ENCODE data around the gene SEMA3A.
"Not testable (repeated sequence)": the region's sequence is repeated elsewhere in the genome, so short reads cannot be mapped to it uniquely, and the experiment has no call there.

The SEMA3A gene

DNA sequence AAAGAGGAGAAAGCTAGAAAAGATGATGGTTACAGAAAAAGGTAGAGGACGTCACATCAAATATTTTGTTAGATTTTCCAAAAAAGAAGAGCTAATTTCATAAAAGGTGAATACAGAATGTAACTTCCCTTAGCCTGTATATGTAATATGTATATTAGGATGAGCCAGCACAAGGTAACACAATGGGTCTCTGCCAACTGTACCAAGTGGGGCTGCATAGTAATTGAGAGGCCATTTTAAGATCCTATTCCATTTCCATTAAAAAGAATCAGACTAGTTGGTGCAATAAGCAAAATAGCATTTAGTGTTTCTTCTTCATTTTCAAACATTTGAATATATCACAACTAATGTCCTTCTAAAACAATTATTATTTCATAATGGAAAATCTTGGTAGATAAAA lies 134.6 kb downstream of the SEMA3A start:
- no peak for DNase-seq (ENCODE audit: low read depth)

DNA sequence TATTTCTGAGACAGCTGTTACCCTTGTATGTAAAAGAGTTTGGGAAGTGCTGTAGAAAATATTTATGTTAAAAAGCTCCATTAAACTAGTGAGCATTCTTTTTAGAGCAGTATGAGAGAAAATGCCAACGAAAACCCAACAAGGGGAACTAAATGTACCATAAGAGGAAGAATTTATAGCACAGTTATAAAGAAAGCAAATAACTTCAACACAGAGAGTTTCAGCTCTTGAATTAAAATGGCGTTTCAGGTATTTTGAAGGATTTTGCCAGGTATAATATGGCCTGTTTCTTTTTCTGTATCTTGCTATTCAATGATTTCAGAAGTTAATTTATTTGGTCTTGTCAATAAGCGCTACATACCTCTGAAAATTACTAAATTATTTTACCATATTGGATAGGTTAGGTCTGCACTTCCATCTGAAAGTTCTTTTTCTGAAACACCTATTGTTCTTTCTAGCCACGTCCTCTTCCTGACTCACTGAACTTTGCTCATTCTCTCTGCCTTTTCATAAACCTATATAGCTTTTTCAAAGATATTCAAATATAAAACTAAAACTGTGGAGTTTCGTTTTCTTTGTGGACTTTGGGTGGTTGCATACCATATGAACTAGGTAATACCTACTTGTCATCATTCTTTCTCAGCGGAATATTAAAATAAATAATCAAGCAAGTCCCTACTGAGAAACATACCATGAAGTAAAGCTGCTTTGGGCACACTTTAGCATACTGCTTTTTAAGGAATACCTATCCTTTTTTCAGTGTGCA lies 136.1 kb downstream of the SEMA3A start:
- DNase-seq (ENCODE audit: low read depth), result no peak

DNA sequence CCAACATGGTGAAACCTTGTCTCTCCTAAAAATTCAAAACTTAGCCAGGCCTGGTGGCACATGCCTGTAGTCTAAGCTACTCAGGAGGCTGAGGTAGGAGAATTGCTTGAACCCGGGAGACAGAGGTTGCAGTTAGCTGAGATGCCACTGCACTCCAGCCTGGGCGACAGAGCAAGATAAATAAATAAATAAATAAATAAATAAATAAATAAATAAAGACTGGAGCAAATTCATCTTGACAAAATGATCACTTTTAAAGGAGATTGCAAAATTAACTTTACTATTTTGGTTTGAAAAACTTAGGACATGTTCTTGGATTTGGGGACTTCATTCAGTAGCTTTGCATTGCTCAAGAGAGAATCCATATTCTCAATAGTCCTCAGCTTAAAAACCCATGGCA lies 137.0 kb downstream of the SEMA3A start:
- no peak for DNase-seq (ENCODE audit: low read depth)

DNA sequence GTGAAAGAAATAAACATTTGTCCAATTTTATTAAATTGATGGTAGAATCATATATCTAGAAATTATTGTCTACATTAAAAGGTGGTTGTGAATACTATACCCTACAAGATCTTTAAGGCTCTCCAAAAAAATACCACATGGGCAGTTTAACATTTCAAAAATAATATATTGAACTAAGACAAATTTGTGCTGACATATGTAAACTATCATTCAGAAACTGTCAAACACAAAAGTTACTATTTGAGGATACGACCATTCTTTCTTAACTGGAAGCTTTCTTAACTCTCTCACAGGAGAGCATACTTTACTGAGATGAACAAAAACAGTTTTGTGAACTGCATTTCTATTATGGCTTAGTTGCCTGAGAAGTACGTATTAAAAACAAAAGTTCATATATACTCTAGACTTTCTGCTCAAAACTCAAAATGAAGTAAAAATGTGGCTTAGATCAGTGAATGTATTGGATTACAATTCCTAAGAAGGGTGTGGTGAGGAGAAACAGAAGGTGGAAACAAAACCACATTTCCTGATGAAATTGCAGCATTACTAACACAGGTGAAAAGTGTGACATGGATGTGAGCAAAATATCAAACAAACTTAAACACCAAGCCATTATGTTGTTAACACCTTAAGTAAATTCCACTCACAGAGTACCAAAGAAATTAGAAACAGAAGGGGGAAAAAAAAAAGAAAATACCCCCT lies 138.5 kb downstream of the SEMA3A start:
- DNase-seq (ENCODE audit: low read depth), result no peak

DNA sequence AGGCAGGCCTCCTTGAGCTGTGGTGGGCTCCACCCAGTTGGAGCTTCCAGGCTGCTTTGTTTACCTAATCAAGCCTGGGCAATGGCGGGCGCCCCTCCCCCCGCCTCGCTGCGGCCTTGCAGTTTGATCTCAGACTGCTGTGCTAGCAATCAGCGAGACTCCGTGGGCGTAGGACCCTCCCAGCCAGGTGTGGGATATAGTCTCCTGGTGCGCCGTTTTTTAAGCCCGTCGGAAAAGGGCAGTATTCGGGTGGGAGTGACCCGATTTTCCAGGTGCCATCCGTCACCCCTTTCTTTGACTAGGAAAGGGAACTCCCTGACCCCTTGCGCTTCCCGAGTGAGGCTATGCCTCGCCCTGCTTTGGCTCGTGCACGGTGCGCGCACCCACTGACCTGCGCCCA lies 139.4 kb downstream of the SEMA3A start:
- DNase-seq (ENCODE audit: low read depth), result not testable (repeated sequence)

DNA sequence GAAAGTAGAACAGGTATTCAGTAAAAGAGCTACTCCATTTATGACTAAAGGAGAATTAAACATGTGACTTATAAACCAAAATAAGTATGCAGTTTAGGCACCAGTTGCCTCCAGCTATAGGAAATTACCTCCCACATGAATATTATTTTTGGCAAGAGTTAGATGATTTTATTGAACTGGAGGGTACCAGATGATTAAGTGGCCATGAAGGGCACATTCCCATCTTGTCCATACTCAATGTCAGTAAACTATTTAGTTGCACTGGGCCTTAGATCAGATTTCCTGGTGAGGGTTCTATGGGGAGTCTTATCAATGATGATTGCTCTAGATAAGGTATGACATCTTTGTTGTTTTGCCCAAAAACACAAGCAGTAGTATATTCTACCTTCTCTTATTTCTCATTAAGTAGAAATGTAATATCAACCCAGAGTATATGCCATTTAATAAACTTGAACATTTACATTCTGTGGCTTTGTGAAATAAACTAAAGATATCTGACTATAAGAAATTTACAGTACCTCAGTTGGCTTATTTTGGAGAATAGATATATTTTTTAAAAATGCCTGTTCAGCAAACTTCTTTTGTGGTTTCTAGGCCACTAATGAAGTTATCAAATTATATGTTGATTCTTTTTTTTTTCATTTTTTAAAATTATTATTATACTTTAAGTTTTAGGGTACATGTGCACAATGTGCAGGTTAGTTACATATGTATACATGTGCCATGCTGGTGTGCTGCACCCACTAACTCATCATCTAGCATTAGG lies 145.3 kb downstream of the SEMA3A start:
- no peak for DNase-seq (ENCODE audit: low read depth)

DNA sequence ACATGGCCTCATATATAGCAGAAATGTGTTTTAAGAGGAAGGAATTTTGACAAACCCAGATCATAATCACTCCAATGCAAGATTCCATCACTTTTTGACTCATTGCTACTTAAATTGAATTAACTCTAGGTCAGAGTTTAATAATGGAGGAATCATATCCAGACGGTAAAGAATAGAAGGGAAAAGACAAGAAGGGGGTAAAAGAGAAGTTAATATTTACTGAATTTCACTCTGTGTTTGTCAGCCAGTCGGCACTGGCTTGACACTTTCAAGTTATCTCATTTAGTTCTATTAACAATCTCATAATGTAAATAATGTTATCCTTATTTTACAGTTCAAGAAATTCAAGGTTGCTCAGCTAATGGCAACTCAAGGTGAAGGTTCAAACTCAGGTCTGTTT lies 147.5 kb downstream of the SEMA3A start:
- no peak for DNase-seq (ENCODE audit: low read depth)

DNA sequence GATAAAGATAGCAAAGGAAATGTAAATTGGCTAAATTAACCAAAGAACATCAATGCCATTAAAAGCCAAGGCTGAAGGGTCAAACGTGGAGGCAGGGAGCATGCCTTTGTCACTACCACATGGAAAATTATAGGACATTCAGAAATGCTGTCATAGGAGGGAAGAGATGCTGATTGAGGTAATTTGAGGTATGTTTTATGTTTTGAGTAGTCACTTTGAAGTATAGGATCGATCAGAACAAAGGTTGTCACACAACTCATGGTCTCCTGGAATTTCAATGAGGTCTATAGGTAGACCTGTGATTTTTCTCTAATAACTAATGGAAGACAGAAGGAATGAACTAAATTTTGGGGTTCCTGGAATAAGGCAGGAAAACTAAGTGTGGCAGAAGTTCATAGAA lies 149.8 kb downstream of the SEMA3A start:
- DNase-seq (ENCODE audit: low read depth), result no peak

DNA sequence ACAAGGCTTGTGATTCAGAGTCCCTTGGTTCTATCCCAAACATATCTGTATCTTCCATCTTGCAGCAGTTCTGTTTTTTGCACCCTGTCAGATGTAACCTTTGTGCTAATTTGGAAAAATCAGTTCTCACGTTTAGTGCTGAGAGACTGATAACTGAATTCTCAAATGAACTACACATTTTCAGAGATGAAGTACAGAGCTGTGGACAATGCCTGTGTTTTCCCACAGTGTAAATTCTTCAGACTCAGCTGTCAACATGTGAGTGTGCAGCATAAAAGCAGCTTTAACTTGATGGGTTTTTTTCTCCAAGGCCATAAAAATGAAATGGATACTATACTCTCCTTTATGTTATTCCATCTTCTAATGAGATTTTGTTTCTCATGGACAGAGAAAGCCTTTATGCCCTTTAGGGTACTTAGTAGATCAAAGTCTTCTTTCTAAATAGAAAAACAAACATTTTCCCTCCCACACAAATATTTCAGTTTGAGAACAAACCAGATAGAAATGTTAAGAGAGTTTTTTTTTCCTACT lies 150.9 kb downstream of the SEMA3A start:
- DNase-seq (ENCODE audit: low read depth), result no peak

DNA sequence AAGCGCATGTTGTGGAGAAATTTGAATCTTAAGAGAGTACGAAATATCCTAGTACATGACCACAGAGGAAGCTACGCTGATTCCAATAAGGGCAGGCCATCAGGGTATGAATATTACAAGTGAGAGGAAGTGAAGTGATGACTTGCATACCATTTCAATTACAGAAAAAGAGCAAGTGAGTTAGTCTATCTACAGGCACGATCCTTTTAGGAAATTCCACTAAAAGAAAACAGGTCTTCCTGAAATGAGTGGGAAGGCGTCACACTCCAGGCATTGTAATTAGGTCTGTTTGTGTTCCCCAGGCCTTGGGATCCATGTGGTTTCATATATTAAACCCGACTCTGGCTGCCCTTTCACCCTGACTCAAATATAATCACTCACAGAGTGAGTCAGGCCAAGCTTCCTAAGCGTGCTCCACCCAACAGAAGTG lies 152.5 kb downstream of the SEMA3A start:
- no peak for DNase-seq (ENCODE audit: low read depth)

DNA sequence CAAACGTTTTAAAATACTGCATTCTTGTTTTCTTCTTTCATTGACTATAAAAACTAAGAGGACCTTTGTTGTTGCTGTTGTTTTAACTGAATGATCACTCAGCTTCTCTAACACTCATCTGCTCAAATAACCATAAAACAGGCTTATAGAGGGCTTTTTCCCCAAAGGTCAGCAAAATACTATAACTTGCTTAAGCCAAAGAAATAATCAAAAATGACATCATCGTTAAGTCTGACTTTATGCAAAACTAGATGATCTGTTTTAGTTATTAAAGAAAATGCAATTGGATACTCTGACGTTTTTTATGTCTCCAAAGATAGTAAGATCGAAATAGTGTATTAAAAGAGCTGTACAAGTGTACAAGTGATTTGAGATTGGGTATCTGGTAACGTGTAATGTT lies 152.9 kb downstream of the SEMA3A start:
- no peak for DNase-seq (ENCODE audit: low read depth)

DNA sequence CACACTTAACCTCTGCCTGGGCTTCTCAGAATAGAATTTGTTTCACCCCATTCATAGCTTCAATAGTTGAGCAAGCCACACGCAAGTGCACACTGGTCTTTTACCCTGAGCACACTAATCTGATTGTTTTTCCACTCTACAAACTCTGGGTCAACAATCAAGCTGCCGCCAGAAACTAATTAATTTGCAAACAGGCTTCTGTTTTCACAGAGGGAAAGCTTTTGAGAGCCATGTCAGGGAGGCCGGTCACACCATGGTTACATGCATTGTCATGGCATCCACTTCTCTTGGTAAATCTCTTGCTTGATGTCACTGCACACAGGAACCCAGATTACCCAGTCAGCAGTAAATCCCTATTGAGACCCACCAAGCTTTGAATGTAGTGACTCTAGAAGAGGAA lies 154.2 kb downstream of the SEMA3A start:
- DNase-seq (ENCODE audit: low read depth), result no peak

DNA sequence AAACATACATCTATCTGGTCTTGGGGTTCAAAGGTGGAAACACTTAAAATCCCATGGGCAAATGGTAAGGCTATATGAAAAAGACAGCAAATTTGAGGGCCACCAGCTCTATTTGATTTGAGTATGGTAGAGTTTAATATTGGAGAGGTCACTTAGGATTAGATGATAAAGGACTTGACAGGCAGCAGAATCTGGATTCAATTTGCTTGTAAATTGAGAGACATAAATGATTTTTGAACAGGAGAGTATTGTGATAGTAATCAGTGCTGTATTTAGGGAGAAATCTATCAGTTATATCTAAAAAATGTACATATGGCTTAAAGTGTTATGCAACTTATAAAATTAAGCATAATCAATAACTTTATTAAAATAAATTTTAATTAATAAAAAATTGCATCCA lies 155.2 kb downstream of the SEMA3A start:
- no peak for DNase-seq (ENCODE audit: low read depth)

DNA sequence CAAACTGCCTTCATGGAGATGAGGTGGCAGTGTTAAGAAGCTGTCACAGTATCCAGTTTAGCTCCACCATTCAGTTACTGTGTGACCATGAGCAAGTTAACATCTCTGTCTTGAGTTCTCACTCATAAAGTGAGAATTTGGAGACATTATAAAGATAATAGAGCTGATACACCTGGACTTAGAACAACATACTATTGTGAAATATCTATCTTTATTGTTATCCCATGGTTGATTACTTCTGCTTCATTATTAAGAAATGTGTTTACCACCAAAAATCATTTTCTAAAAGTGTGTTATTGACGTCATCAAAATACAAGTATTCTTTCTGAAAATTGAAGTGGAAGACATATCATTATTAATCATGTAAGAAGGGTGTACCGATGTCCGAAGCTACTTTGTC lies 166.9 kb downstream of the SEMA3A start:
- no peak for DNase-seq (ENCODE audit: low read depth)

DNA sequence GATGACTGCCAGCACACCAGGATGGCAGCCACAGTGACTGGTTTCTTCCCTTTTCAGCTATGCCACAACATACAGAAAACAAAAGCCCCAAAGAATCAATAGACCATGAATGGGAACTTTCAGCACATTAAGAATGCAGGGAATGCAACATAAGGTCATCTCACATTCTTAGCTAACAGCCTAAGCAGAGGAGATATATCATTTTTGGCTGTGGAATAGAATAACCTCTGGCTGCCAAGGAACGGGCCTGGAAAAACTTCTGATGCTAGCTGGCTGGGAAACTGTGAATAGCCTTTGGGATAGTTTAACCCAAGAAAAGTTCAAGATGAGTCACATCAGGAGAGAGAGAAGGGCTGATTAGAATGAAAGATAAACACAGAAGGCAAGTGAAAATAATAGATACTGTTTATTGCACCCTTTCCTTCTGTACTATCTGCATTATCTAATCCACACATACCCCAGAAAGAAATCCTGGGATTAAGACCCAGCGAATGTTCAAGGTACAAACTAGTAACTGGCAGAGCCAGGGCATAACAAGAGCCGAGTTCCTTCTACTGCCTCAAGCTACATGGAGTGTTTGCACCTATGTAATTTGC lies 169.2 kb downstream of the SEMA3A start:
- no peak for DNase-seq (ENCODE audit: low read depth)

DNA sequence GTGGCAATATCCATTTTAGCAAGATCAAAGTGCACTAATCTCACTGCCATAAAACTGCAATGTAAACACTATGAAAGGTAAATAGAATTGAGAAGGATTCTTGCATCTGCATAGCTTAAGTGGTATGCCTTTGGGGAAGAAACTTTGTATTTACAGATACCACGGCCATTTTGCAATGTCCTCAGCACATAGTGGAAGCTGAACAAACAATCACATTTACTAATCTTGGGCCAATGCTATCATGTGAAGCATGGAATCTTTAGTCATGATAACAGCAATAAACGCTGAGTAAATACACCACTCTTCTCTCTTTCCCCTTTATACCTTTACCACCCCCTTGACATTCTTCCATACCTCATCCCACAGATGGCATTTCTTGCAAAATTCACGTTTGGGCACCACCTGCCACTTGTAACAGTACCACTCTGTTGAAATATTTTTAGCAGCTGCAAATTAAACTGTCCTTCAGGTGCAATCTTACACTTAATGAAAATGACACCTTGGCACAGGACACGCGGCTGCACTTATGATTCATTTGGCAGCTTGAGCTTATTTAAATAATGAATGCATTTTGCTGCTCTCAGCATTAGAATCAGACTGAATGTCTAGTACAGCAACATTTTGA lies 171.8 kb downstream of the SEMA3A start:
- DNase-seq (ENCODE audit: low read depth), result no peak

DNA sequence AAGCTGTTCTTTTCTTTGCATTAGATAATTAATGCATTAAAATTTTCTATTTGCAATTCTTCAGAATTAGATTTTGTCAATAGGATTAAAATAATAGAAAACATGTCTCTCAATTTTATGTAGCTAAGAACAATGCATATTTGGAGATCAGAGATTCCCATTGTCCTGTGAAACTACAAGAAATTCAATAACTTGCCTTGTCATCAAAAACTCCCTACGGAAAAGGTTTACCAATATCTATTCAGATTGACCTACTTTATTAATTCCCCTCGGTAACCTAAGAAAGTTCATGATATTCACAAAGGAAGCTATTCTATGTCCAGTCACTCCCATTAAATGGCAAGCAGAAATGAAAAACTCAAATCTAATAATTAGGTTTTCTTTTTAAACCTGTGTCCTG lies 172.6 kb downstream of the SEMA3A start:
- no peak for DNase-seq (ENCODE audit: low read depth)

DNA sequence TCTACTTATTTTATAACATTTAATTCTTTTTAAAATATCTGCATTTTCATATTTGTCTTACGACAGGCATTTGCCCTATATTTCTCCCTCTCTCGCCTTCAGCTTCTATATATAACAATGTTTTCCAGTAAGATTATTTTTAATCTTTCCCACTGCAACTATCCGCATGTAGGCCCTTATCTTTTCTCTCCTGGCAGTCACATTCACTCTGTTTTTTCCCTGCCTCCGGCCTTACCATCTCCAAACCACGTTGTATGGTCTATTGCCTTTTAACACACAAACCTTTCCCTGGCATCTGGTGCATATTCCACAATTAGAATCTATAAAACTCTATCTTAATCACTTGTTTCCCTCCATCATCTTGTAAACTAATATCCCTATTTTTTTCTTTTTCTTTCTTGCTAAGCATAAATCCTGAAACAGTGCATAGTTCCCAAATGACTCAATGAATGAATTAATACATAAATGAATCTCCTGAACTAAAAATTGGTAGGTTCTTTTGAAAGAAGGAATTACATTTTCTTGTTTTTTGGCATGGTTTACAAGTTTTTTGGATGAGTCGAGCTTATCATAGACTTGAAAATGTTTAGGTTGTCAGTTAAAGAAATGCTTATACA lies 173.2 kb downstream of the SEMA3A start:
- DNase-seq (ENCODE audit: low read depth), result no peak

DNA sequence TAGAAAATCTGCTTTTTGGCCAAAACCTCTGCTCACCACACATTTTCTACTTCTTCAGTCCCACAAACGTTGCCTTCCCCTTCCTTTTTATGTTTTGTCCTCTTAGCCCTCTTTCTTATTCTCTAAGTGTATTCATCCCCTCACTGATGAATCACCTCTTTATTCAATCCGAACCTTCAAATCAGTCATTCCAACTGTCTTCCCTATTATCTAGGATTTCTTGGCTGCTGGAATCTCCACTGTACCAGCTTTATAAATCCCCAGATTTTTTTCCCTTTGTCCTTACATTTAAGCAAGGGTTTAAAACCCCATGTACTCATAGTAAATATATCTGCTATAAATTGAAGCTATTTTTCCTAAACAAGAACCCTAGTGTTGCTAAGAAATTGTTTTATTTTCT lies 176.9 kb downstream of the SEMA3A start:
- DNase-seq (ENCODE audit: low read depth), result no peak

DNA sequence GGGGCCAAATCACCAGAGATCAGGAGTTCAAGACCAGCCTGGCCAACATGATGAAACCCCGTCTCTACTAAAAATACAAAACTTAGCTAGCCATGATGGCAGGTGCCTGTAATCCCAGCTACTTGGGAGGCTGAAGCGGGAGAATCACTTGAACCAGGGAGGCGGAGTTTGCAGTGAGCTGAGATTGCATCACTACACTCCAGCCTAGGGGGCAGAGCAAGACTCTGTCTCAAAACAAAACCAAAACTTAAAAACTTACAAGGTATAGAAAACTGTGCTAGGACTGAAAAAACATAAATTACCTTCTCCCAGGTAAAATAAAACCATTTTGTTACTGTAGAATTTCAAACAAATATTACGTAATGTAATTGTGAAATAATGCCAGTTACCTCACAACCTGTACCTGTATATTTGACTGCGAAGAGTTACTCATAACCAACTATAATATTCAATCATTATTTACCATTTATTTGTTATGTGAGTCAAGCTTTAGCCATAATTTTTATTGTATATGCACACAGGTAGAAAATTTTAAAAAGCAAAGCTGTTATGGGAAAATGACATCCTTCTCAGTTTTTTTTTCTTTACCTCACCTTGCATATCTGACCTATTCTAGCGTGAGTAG lies 180.9 kb downstream of the SEMA3A start:
- DNase-seq (ENCODE audit: low read depth), result no peak

DNA sequence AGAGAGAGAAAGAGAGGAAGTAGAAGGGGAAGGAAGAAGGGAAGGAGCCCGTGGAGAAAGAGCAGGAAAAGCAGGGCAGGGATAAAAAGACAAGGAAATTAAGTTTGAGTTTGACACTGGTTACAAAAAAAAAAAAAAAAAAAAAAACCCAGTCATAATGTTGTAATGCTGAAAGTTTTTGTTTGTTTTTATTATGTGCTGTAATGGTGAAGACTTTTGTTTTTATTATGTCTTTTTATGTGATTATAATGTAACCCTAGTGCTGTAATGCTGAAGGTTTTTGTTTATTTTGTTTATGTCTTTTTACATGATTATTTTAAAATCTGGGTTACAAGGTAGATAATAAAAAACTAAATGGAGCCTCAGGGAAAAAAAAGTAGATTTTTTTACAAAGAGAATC lies 184.8 kb downstream of the SEMA3A start:
- DNase-seq (ENCODE audit: low read depth), result no peak
